Right kidney (tissue), 1 donor: ENCODE measurements around the gene GLYATL3.

Experiments
- DNase-seq: peaks from one replicate; pipeline ENCODE4 v3.0.0-alpha.2; 2016

Gene GLYATL3

GRCh38 chr6:49548613-49549304 lies 49.0 kb downstream of the GLYATL3 start:
- no peak for DNase-seq

GRCh38 chr6:49549691-49550491 lies 50.2 kb downstream of the GLYATL3 start:
- peak; percentile 5 for DNase-seq

- peak; percentile 69 for DNase-seq
These were observed 50.9 kb downstream of the GLYATL3 start, which contains the start of gene C6orf141 for GRCh38 chr6:49550492-49551077. C6orf141 (plus strand) TSS chr6:49550668; CDS start chr6:49550793, 125 bp downstream.

GRCh38 chr6:49551078-49551865 lies 51.5 kb downstream of the GLYATL3 start:
- DNase-seq = peak; percentile 61

GRCh38 chr6:49551866-49552129 lies 52.1 kb downstream of the GLYATL3 start:
- no peak for DNase-seq

- no peak for DNase-seq
These were observed 52.9 kb downstream of the GLYATL3 start for GRCh38 chr6:49552596-49552995.

- no peak for DNase-seq
These were observed 53.7 kb downstream of the GLYATL3 start for GRCh38 chr6:49553384-49553783.

- no peak for DNase-seq
These were observed 56.2 kb downstream of the GLYATL3 start for GRCh38 chr6:49555951-49556350.

GRCh38 chr6:49556429-49556837 lies 56.7 kb downstream of the GLYATL3 start:
- no peak for DNase-seq

- DNase-seq = no peak
These were observed 57.5 kb downstream of the GLYATL3 start for GRCh38 chr6:49557177-49557576.

- no peak for DNase-seq
These were observed 58.5 kb downstream of the GLYATL3 start for GRCh38 chr6:49558238-49558637.

GRCh38 chr6:49563006-49563886 lies 63.5 kb downstream of the GLYATL3 start:
- DNase-seq = no peak

- DNase-seq = no peak
These were observed 64.8 kb downstream of the GLYATL3 start for GRCh38 chr6:49564552-49564951.

- DNase-seq = no peak
These were observed 65.5 kb downstream of the GLYATL3 start for GRCh38 chr6:49565261-49565660.

GRCh38 chr6:49565855-49566254 lies 66.1 kb downstream of the GLYATL3 start:
- no peak for DNase-seq

GRCh38 chr6:49570474-49571079 lies 70.9 kb downstream of the GLYATL3 start:
- DNase-seq = no peak

GRCh38 chr6:49576618-49577017 lies 76.9 kb downstream of the GLYATL3 start:
- no peak for DNase-seq
